IPS DF 6.9 (cell line): ENCODE results near the gene USP49.

ENCODE experiments used
- DNase-seq: peaks from one replicate; pipeline ENCODE4 v3.0.0-alpha.2; 2013; ENCODE audit warnings: low read depth, low spot score
- H3K27ac ChIP-seq: one replicate; pipeline ENCODE4 v1.5.1; 2013; ENCODE audit warnings: low read length, control low read depth
- H3K27me3 ChIP-seq: 2 replicates; pipeline ENCODE4 v1.6.1; 2013; ENCODE audit warnings: mild to moderate bottlenecking, low read length; ENCODE audit not compliant: control insufficient read depth, insufficient read depth
- H3K36me3 ChIP-seq: 2 replicates; pipeline ENCODE4 v1.6.1; 2013; ENCODE audit warnings: low read length; ENCODE audit not compliant: control insufficient read depth, insufficient read depth
- H3K4me1 ChIP-seq: 2 replicates; pipeline ENCODE4 v1.6.1; 2013; ENCODE audit warnings: low read length; ENCODE audit not compliant: control insufficient read depth, insufficient read depth
- H3K4me3 ChIP-seq: 2 replicates; pipeline ENCODE4 v1.5.1; 2013; ENCODE audit warnings: mild to moderate bottlenecking, low read length
- H3K9me3 ChIP-seq: 2 replicates; pipeline ENCODE4 v1.6.1; 2013; ENCODE audit warnings: low read length, inconsistent platforms; ENCODE audit not compliant: control insufficient read depth, insufficient read depth
- WGBS: extraction: QIAGEN DNeasy Blood & Tissue Kit; methylation state at CpG from one replicate; pipeline ENCODE4 v1.1.7; 2013; ENCODE audit warnings: mixed read lengths, missing lambda C conversion rate; ENCODE audit not compliant: insufficient read length, insufficient coverage; 5-methylcytosine and 5-hydroxymethylcytosine counted together

USP49 gene

DNA sequence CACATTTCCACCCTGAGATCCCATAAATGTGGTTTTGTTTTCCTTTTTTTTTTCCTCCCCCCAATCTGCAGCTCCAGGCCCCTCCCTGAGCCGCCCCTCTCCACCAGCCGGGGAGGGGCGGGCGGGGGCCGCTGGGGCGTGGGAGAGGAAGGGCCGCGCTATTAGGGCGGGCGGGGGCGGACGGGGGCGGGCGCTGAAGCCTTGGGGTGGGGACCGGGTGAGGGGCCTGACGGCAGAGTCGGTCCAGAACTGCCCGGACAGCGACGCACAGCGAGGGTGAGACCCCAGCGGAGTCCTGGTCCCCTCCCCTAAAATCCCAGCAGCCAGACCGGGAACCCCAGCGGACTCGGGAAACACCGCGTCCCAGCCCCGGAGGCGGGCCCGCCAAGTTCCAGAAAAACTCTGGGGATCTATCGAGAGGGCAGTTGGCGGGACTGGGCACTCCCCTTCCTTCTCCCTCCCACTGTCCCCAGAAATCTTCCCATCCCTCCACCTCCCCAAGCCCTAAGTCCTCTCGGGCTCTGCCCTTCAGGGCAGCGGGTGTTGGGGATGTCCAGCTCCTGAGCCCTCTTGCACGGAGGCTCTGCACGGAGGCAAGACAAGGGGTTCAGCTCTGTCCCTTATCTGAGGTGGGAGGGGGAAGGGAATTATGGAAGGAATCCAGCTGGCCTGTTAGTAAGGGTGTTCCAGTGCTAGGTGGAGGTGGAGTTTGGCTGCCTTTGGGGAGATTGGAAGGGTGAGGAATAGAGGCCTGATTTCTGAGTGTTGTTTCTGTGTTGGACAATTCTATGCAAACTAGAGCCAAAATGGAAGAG is 114.4 kb downstream of the USP49 start, which contains the start of gene PRICKLE4:
TSS of gene PRICKLE4 (plus strand) at position 232 of the 815 bp plus-strand sequence. CDS start 2,692 bp downstream, outside the sequence.
- Histone ChIP-seq H3K4me1 (peaks cover 3% of the 10 kb centered on the region), H3K36me3 (no peaks in the 10 kb centered on the region), H3K4me3 (peak within 1 kb of the TSS; percentile 63; the same call in 1 of the 2 replicates), H3K27ac (no peak within 1 kb of the TSS), H3K9me3 (no peaks in the 10 kb centered on the region), H3K27me3 (peaks cover 4% of the 10 kb centered on the region; the same call in 1 of the 2 replicates)
- WGBS, result no CpG with 5 or more reads among the region's 36 CpGs
- no peak for DNase-seq

DNA sequence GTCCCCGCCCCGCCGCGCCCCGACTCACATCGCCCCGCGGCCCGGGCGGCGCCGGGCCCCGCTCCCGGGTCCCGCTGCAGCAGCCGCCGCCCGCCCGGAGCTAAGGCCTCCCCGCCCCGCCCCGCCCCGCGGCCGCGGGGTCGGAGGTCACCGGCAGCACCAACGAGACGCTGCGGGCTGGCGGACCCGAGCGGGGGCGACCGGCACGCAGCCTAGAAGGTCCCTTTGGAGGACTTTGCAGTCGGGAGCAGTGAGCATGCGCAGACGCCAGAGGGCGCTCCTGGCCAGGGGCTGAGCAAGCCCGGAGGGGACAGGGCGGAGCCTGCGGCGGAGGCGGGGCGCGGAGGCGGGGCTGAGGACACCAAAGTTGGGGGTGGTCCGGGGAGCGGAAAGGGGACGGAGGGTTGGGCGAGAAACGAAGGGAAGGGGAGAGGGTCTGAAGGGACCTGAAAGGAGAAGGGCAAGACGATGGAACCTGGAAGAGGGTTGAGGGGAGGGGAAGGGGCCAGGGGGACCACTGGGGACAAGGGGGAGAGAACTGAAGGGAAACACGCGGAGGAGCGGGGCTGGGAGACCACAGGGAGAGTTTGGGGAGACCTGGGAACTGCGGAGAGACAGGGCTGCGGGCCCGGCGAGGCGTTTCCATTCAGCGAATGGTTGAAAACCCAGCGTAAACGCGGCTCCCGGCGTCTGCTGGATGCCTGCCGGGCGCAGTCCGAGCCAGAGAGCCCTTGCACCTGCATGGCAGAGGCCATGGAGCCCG is 115.2 kb downstream of the USP49 start, which contains the start of gene FRS3:
TSS of gene FRS3 (minus strand) at position 113 of the 763 bp plus-strand sequence. CDS start 2,913 bp downstream, outside the sequence.
- no CpG with 5 or more reads among the region's 73 CpGs for WGBS
- peak; percentile 92 for DNase-seq
- Histone ChIP-seq H3K36me3 (no peaks in the 10 kb centered on the region), H3K4me3 (peak within 1 kb of the TSS; percentile 63; the same call in 1 of the 2 replicates), H3K27ac (no peak within 1 kb of the TSS), H3K9me3 (no peaks in the 10 kb centered on the region), H3K4me1 (peaks cover 2% of the 10 kb centered on the region), H3K27me3 (no peaks in the 10 kb centered on the region)

DNA sequence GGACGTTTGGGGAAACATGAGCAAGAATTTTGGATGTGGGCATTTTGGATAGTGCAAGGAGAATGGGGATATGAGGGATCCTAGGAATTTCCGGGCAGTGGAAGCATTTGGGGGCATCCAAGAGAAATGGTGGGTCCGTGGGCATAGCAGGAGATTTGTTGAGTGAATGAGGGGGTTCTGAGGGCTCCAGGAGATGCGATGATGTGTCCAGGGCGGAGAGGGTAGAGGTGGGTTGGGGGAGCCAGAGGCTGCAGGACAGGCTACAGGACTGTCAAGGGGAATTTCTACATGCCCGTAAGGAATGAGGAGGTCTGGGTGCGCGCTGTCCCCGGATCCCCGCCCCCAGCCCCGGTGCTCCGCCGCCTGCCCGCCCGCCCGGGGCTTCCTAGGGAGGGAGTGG is 115.8 kb downstream of the USP49 start:
- DNase-seq, result no peak
- no CpG with 5 or more reads among the region's 16 CpGs for WGBS
- Histone ChIP-seq H3K27me3 (no peaks in the 10 kb centered on the region), H3K4me3 (peak overlapping the region; percentile 63; the same call in 1 of the 2 replicates), H3K36me3 (no peaks in the 10 kb centered on the region), H3K9me3 (no peaks in the 10 kb centered on the region), H3K4me1 (peaks cover 2% of the 10 kb centered on the region), H3K27ac (no peak overlapping the region)

DNA sequence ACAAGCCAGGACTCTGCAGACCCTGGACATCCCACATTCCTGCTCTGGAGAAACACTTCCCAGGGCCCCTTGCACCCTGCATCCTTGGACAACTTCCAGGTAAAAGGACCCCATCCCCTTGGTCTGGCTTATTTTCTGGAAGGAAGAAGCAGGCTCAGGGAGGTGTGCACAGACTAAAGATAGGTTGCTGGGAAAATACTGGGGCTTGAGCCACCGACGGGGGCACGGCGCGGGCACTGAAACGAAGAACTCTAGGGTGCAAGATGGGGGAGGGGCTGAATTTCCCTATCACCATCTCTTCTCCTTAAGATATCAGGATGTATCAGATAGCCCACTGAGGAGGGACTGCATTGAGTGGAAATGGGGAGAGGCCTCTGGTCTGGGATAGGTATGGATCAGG is 116.3 kb downstream of the USP49 start:
- Histone ChIP-seq H3K36me3 (no peaks in the 10 kb centered on the region), H3K27me3 (no peaks in the 10 kb centered on the region), H3K27ac (no peak overlapping the region), H3K4me3 (peak overlapping the region; percentile 63; the same call in 1 of the 2 replicates), H3K9me3 (no peaks in the 10 kb centered on the region), H3K4me1 (peaks cover 2% of the 10 kb centered on the region)
- WGBS, result no CpG with 5 or more reads among the region's 6 CpGs
- DNase-seq, result no peak

- Histone ChIP-seq H3K27me3 (no peaks in the 10 kb centered on the region), H3K4me3 (no peak overlapping the region), H3K36me3 (no peaks in the 10 kb centered on the region), H3K9me3 (no peaks in the 10 kb centered on the region), H3K4me1 (peaks cover 2% of the 10 kb centered on the region), H3K27ac (no peak overlapping the region)
- no peak for DNase-seq
- WGBS, result no CpG with 5 or more reads among the region's 5 CpGs
These were observed 117.5 kb downstream of the USP49 start for GRCh38 chr6:41777551-41778285.

DNA sequence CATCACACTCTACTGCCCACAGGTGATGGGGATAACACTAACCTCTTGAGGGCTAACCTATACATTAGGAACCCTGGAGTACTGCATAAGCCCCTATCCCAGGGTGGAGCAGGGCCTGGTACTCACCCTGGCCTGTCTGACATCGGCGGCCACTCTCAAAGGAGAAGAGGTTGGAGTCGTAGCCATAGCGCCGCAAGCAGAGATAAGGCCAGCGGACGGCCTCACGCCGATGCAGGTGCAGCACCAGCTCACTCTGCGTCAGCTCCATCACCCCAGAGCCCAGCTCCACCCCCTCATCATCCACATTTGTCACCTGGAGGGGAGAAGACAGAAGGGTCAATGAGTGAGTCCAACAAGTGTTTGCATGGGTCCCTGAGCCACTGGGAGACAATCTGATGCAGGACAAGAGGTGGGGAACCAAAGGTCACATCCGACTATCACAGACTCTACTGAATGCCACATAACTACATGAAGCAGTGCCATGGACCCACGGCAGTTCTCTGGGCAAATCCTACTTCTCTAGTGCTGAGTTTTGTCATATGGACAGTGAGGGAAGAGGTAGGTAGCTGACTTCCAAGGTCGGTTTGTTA is 119.8 kb downstream of the USP49 start:
- WGBS, result no CpG with 5 or more reads among the region's 13 CpGs
- no peaks in the 10 kb centered on the region for H3K4me1 ChIP-seq
- H3K9me3 ChIP-seq, result no peaks in the 10 kb centered on the region
- H3K27me3 ChIP-seq, result no peaks in the 10 kb centered on the region
- DNase-seq, result no peak
- no peak overlapping the region for H3K27ac ChIP-seq
- H3K4me3 ChIP-seq, result no peak overlapping the region
- H3K36me3 ChIP-seq, result peaks cover 4% of the 10 kb centered on the region; the same call in 1 of the 2 replicates

DNA sequence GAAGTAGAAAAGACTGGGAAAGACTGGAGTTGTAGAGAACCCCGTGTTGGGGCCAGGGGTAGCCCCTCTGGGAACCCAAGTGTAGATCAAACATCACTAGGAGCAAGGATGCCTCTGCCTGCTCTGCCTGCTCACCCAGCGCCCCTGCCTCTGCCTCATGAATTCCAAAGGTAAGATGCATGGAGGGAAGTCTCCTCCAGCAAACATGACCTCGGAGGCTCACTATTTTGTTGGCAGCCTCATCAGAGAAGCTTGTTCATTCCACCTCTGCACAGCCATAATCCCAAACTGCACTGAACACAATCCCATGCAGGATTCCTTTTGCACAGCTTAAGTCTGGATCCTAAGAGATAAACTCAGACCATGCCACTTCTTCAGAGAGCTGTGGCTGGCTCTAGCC is 120.3 kb downstream of the USP49 start:
- no peak overlapping the region for H3K4me3 ChIP-seq
- H3K4me1 ChIP-seq, result no peaks in the 10 kb centered on the region
- no CpG with 5 or more reads among the region's 3 CpGs for WGBS
- no peaks in the 10 kb centered on the region for H3K9me3 ChIP-seq
- peaks cover 4% of the 10 kb centered on the region; the same call in 1 of the 2 replicates for H3K36me3 ChIP-seq
- no peak overlapping the region for H3K27ac ChIP-seq
- no peaks in the 10 kb centered on the region for H3K27me3 ChIP-seq
- no peak for DNase-seq

DNA sequence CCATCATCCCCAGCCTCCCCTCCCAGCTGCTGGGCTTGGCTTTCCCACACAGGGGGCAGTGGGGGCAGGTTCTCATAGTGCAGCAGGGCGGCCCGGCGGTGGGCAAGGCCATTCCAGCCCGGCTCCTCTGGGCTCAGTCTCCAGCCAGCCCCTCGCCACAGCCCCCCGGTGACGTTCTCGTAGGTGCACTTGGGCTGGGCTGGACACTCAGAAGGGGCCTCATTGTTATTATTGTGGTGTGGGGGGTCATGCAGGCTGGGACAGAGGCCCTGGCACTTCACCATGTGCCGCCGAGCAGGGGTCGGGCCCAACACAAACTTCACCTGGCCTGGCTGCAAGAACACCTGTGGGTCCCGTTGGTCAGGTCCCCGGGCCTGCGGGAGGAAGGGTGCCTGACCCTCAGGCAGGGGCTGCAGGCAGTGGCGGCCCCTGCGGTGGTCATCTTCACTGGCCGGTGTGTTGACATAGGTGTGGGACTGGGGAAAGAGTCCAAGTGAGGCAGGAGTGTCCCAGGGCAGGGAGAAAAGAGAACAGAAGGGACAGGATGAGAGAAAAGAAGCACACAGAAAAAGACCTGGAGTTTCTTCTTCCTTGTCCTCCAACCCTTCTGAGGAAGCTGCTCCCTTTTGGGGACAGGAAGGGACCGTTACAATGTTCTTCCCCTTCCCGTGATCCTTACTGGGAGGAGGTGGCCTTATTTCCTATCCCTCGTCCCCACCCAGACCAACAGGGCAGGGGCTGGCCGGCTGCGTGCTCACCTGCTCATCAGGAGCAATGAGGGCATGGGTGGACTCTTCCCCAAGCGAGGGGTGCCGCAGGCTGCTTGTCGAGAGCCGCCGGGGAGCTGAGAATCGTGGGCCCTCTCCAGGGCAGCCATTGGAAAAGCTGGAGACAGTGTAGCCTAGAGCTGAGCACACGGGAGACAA is 123.9 kb downstream of the USP49 start:
- no peaks in the 10 kb centered on the region for H3K27me3 ChIP-seq
- H3K9me3 ChIP-seq, result no peaks in the 10 kb centered on the region
- H3K36me3 ChIP-seq, result peaks cover 4% of the 10 kb centered on the region; the same call in 1 of the 2 replicates
- no peaks in the 10 kb centered on the region for H3K4me1 ChIP-seq
- no peak for DNase-seq
- WGBS, result no CpG with 5 or more reads among the region's 29 CpGs
- no peak overlapping the region for H3K4me3 ChIP-seq
- no peak overlapping the region for H3K27ac ChIP-seq

- Histone ChIP-seq H3K27ac (no peak overlapping the region), H3K4me3 (no peak overlapping the region), H3K27me3 (no peaks in the 10 kb centered on the region), H3K4me1 (no peaks in the 10 kb centered on the region), H3K36me3 (peaks cover 4% of the 10 kb centered on the region; the same call in 1 of the 2 replicates), H3K9me3 (no peaks in the 10 kb centered on the region)
- no peak for DNase-seq
- no CpG with 5 or more reads among the region's 30 CpGs for WGBS
These were observed 124.7 kb downstream of the USP49 start for GRCh38 chr6:41770381-41771057.
